Measurements from ENCODE around the gene HJV.
"Not testable (repeated sequence)": the region's sequence is repeated elsewhere in the genome, so short reads cannot be mapped to it uniquely, and the experiment has no call there.

HJV gene, protein sequence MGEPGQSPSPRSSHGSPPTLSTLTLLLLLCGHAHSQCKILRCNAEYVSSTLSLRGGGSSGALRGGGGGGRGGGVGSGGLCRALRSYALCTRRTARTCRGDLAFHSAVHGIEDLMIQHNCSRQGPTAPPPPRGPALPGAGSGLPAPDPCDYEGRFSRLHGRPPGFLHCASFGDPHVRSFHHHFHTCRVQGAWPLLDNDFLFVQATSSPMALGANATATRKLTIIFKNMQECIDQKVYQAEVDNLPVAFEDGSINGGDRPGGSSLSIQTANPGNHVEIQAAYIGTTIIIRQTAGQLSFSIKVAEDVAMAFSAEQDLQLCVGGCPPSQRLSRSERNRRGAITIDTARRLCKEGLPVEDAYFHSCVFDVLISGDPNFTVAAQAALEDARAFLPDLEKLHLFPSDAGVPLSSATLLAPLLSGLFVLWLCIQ

DNA sequence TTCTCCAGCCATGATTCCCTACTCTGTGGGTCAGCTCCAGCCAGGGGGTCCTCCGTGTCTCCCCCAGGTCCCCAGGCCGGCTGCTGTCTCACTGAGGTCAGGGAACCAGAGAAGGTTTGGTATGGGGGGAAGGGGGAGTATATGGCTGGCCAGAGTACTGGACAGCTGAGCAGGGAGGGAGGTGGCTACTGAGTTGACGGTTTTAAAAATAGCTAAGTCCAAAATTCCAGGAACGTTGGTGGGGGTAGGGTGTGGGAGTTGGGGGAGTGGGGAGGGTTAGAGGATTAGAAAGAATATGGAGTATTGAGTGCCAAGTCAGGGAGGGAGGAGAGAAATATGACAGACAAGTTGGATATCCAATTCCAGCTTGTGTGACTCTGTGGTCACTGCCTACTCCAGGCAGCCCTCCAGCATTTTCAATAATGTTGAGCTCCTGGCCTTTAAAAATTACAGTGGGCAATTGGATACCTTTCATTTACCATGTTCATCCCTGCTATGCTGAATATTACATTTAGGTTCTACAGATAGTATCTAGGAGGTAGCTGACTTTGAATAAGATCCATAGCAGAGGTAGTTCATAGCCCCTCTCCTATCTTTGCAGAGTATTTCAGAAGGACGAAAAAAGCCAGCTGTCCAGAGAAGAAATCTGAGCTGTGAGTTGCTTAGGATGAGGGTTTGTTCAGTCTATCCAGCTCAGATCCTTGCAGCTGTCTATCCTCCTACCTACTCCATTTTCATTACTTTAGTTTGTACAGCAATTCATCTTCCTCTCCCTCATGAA, at the start of gene HJV:
HJV (minus strand) TSS at position 114 of the 781 bp plus-strand sequence. CDS start 1,504 bp downstream, outside the sequence.
- in situ Hi-C loops (cut with HindIII; ENCODE audit: low pct_unique_long_range_greater_than_20kb, low sequenced_read_pairs): no loop called here
- no peak for TF ChIP-seq JUND (IDR thresholded peaks at IDR 0.05; ENCODE audit: low read depth)
- DNase-seq (ENCODE audit: low read depth in 1 of 2, low spot score in 1 of 2): no peak

DNA sequence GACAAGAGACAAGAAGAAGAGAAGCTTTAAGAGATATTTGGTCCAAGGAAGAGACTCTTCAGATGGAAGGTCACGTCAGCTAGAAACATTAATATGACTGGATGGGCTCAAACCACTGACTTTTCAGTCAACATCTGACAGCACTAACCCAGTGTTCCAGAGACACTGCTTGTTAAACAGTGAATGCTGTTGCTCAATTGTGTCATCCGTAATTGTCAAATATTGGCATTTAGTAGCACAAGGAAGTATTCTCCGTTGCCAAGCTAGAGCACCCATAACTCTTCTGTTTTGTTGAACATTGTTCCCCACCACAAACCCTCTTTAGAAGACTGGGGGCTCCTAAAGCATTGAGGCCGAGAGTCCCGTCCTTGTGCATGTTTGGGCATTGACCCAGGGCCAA, 37.6 kb upstream of the HJV start:
- peak in 1 of 2 experiments; percentile 76 for DNase-seq (ENCODE audit: low read depth in 1 of 2, low spot score in 1 of 2)
- in situ Hi-C loops (cut with HindIII; ENCODE audit: low pct_unique_long_range_greater_than_20kb, low sequenced_read_pairs): not testable (repeated sequence)

DNA sequence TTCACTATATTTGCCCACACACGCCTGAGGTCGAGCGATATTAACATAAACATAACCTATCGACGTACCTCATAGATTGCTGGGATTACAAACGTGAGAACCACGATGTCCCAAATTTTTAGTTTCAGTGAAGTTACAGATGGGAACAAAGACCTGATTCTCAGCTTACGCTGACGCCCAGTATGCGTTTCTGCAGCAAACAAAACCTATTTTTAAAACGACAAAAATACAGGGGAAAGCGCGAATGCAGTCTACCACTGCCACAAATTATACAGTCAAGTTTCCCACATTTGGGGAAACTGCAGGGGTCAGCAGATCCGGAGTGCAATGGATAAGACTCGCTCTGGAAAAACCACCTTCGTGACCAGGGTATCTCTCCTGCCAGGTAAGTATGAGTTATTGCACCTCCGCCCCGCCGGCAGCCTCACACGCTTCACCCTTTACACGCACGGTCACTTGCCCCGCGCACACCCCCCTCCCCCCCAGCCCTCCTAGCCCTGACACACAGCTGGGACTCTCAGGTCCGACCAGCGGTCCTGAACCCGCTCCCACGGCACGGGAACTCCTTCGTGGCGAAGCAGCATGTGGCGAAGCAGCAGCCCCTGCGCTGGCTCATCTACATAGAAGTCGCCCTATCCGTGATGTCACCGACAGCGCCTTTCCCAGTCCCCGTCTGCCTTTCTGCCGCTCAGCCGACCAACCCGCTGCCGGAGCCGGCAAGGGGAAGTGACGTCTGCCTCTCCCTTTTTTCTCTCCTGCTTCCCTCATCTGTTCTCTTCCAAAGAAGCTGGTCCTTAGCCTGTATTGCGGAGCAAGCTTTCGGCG, 30.5 kb upstream of the HJV start:
- TF ChIP-seq JUND (IDR thresholded peaks at IDR 0.05; ENCODE audit: low read depth): peak; percentile 77
- DNase-seq (ENCODE audit: low read depth in 1 of 2, low spot score in 1 of 2): peak; percentile 59 to 99
- in situ Hi-C loops (cut with HindIII; ENCODE audit: low pct_unique_long_range_greater_than_20kb, low sequenced_read_pairs): not testable (repeated sequence)

DNA sequence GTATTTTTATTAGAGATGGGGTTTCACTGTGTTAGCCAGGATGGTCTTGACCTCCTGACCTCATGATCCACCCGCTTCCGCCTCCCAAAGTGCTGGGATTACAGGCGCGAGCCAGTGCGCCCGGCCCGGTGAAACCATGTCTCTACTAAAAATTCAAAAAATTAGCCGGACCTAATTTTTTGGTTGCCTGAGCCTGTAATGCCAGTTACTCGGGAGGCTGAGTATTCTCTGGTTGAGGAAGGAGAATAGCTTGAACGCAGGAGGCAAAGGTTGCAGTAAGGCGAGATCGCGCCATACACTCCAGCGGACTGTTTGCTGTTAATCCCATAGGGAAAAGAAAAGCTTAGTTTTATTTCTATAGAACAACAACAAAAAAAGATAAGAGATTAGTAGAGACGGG, 29.9 kb upstream of the HJV start:
- no peak for DNase-seq (ENCODE audit: low read depth in 1 of 2, low spot score in 1 of 2)
- in situ Hi-C loops (cut with HindIII; ENCODE audit: low pct_unique_long_range_greater_than_20kb, low sequenced_read_pairs): no loop called here

DNA sequence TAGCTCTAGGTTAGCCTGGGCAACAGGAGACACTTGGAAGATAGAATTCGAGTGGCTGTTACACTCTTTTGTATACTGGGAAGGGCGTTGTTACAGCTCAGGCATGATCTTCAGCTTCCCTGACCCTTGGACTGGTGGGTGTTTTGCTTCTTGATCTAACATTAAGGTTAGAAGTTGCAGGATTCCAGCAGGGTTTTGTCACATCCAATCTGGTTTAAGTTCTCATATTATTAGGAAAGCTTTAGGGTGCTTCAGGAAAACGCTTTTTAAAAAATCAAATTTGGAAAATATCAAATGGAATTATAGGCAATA, 29.1 kb upstream of the HJV start:
- in situ Hi-C loops (cut with HindIII; ENCODE audit: low pct_unique_long_range_greater_than_20kb, low sequenced_read_pairs); DNase-seq (ENCODE audit: low read depth in 1 of 2, low spot score in 1 of 2): not testable (repeated sequence)

More for the DNA sequence above, 29.9 kb upstream of the HJV start:
- TF ChIP-seq JUND (IDR thresholded peaks at IDR 0.05; ENCODE audit: low read depth): no peak

DNA sequence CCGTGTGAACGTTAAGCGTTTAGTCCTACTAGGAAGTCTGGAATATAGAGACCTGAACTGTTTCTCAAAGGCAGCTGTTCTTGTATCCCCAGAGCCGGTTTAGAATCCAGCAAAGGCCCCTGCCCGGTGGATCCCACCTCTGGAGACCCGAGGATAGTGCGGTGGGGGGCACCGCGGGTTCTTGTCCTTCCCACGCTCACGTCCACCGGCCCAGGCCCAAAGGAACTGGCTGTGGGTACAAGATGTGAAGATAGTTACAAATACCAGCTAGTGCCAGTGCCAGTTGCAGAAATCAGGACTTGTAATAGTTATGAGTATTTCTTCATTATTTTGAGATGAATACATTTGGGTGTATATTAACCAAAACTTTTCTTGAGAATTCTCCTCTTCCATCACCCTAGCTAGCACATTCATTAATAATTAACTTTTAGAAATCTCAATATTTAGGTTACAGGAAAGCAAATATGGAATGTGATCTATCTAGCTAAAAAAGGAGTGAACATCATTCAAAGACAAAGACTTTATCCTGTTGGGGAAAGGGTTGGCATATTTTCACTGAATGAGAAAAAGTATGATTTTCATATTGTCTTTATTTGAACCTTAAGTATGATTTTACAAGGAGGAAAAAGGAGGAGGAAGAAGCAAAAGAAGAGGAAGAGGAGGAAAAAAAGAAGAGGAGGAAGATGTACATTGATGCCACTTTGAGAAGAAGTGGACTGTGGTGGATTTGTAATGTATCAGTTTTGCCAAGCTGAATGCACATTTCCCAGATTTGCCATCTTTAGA, 28.5 kb upstream of the HJV start:
- DNase-seq (ENCODE audit: low read depth in 1 of 2, low spot score in 1 of 2); in situ Hi-C loops (cut with HindIII; ENCODE audit: low pct_unique_long_range_greater_than_20kb, low sequenced_read_pairs): not testable (repeated sequence)

DNA sequence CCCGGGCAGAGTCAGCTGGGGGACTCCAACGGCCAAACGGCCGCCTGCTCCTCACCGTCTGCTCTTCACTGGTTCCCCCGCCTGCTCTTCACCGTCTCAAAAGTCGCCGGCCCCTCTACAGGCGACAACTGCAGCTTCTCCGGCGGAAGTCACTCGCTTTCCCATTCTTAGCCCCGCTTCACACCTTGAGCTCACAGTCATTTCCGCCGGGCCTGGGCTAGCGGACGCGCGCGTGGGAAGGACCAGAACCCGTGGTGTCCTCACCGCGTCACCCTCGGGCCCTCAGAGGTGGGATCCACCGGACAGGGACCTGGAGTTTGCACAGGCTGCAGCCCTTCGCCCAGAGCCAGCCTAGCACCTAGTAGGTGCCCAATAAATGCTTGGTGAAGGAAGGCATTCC, 27.9 kb upstream of the HJV start:
- no peak for TF ChIP-seq JUND (IDR thresholded peaks at IDR 0.05; ENCODE audit: low read depth)
- no peak for DNase-seq (ENCODE audit: low read depth in 1 of 2, low spot score in 1 of 2)
- in situ Hi-C loops (cut with HindIII; ENCODE audit: low pct_unique_long_range_greater_than_20kb, low sequenced_read_pairs): no loop called here

DNA sequence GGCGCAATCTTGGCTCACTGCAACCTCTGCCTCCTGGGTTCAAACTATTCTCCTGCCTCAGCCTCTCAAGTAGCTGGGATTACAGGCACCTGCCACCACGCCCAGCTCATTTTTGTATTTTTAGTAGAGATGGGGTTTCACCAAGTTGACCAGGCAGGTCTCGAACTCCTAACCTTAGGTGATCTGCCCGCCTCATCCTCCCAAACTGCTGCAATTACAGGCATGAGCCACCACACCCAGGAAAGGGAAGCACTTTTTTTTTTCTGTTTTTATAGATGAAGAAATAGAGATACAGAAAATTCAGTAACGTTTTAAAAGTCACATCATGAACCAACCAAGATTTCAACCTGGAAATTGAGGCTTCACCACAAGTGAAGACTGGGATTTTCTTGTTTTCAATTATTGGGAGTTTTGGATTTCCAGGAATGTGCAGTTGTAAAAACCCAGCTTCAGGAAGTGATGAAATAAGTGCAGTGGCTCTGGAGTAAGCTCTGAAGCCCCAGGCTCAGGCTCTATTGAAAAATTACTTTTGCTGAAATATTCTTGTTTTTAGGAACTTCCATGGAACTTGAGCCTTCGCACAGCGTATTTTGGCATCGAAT, 27.1 kb upstream of the HJV start:
- in situ Hi-C loops (cut with HindIII; ENCODE audit: low pct_unique_long_range_greater_than_20kb, low sequenced_read_pairs); DNase-seq (ENCODE audit: low read depth in 1 of 2, low spot score in 1 of 2): not testable (repeated sequence)

DNA sequence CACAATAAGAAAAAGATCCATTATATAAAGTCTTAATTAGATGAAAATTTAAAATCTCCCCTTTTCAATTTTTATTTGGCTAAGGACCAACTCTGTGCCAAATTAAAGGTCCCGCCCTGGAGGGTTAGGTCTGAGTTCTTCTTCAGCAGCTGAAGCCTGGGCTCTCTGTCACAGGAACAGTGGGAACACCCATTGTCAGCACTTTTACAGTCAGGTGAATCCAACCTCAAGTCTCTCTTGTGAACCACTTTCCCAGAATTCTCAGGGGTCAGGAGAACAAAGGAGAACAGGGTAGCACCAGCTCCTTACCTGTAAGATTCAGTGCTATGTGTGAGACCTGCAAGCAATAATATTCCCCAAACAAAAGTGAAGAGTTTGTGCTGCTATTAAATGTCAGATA, 25.1 kb upstream of the HJV start:
- no peak for DNase-seq (ENCODE audit: low read depth in 1 of 2, low spot score in 1 of 2)
- no peak for TF ChIP-seq JUND (IDR thresholded peaks at IDR 0.05; ENCODE audit: low read depth)
- in situ Hi-C loops (cut with HindIII; ENCODE audit: low pct_unique_long_range_greater_than_20kb, low sequenced_read_pairs): no loop called here

DNA sequence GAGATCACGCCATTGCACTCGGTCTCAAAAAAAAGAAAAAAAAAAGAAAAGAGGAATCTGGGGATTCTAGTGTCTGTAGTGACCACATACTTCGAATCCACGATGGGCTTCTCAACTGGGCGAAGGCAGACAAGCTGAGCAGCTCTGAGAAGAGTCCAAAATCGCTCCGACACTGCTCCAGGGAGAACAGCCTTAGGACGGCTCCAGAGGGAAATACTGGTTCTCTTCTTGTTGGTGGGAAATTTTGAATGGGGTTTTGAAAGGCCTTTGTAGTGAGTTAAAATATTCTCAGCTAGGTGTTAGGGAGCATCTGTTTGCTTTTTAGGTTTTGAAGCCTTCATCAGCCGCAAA, 18.3 kb upstream of the HJV start:
- no peak for DNase-seq (ENCODE audit: low read depth in 1 of 2, low spot score in 1 of 2)
- in situ Hi-C loops (cut with HindIII; ENCODE audit: low pct_unique_long_range_greater_than_20kb, low sequenced_read_pairs): no loop called here
- no peak for TF ChIP-seq JUND (IDR thresholded peaks at IDR 0.05; ENCODE audit: low read depth)

DNA sequence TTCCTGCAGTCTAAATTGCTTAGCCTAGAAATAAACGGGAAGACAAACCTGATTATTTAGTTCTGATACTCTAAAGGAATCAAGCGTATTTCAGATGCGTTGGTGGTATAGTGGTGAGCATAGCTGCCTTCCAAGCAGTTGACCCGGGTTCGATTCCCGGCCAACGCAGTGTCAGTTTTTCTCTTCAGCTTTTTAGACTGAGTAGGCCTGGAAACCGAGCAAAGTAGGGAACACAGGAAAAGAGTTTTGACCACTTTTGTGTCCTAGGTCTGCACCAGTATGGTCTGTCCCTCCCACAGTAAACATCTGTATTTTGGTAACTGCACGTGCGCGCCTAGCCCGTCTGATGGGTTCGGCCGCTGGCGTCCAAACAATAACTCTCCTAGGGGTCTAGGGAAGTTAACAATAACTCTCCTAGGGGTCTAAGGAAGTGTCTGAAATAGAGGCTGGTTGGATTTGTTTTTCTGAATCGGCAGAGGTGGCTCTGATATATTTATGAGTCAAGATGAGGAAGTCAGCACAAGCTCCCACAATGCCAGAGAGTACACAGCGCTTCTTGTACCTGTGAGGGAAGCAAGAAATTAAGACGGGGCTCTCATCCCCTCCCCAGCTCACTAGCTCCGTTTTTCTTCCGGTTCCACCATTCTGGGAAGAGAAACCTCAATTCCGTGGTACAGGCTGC, 15.6 kb upstream of the HJV start:
- TF ChIP-seq JUND (IDR thresholded peaks at IDR 0.05; ENCODE audit: low read depth): no peak
- DNase-seq (ENCODE audit: low read depth in 1 of 2, low spot score in 1 of 2): peak in 1 of 2 experiments; percentile 93
- in situ Hi-C loops (cut with HindIII; ENCODE audit: low pct_unique_long_range_greater_than_20kb, low sequenced_read_pairs): no loop called here

All from T47D (cell line).